RWPE2 (cell line): Measurements from ENCODE around the gene MDFIC.

ENCODE experiments used
- ATAC-seq: fragments of 200-7000 bp; cut with Tn5 transposase; 3 replicates; pipeline ENCODE4 v1.9.1; 2021; ENCODE audit warnings: low read depth
- DNase-seq: peaks from one replicate; pipeline ENCODE4 v3.0.0-alpha.2; 2020; ENCODE audit warnings: low spot score
- H3K27ac ChIP-seq: fragments of 450-650 bp; 2 replicates; pipeline ENCODE4 v1.5.1; 2017; ENCODE audit warnings: mild to moderate bottlenecking; ENCODE audit not compliant: poor library complexity, severe bottlenecking
- H3K27me3 ChIP-seq: fragments of 250-450 bp; sonication (Bioruptor Pico); 2 replicates; pipeline ENCODE4 v1.5.1; 2021; ENCODE audit warnings: mild to moderate bottlenecking, moderate library complexity; ENCODE audit not compliant: insufficient read depth, poor library complexity, severe bottlenecking
- H3K36me3 ChIP-seq: fragments of 250-450 bp; sonication (Bioruptor Pico); 2 replicates; pipeline ENCODE4 v1.5.1; 2020; ENCODE audit warnings: low read depth, mild to moderate bottlenecking, moderate library complexity
- H3K4me1 ChIP-seq: fragments of 250-450 bp; sonication (Bioruptor Pico); 2 replicates; pipeline ENCODE4 v1.5.1; 2021; ENCODE audit warnings: mild to moderate bottlenecking, moderate library complexity; ENCODE audit not compliant: insufficient read depth, poor library complexity, severe bottlenecking
- H3K4me3 ChIP-seq: fragments of 250-450 bp; sonication (Bioruptor Pico); 2 replicates; pipeline ENCODE4 v1.5.1; 2021; ENCODE audit warnings: mild to moderate bottlenecking, moderate library complexity; ENCODE audit not compliant: severe bottlenecking
- H3K9me3 ChIP-seq: fragments of 250-450 bp; sonication (Bioruptor Pico); 2 replicates; pipeline ENCODE4 v1.5.1; 2021; ENCODE audit warnings: mild to moderate bottlenecking, moderate library complexity; ENCODE audit not compliant: severe bottlenecking
- TF ChIP-seq, protein P1 (sequence below): fragments of 450-650 bp; IDR thresholded peaks from one replicate; pipeline ENCODE4 v1.5.1; 2017; ENCODE audit warnings: mild to moderate bottlenecking, moderate library complexity; ENCODE audit not compliant: poor library complexity, severe bottlenecking

MDFIC gene

GRCh38 chr7:114940220-114940619 is 18.3 kb downstream of the MDFIC start:
- Histone ChIP-seq H3K27ac (no peak overlapping the region), H3K36me3 (no peaks in the 10 kb centered on the region), H3K27me3 (no peaks in the 10 kb centered on the region), H3K4me3 (no peak overlapping the region), H3K4me1 (no peaks in the 10 kb centered on the region), H3K9me3 (no peaks in the 10 kb centered on the region)
- ATAC-seq, result no peak
- DNase-seq, result no peak
- TF ChIP-seq, protein P1, sequence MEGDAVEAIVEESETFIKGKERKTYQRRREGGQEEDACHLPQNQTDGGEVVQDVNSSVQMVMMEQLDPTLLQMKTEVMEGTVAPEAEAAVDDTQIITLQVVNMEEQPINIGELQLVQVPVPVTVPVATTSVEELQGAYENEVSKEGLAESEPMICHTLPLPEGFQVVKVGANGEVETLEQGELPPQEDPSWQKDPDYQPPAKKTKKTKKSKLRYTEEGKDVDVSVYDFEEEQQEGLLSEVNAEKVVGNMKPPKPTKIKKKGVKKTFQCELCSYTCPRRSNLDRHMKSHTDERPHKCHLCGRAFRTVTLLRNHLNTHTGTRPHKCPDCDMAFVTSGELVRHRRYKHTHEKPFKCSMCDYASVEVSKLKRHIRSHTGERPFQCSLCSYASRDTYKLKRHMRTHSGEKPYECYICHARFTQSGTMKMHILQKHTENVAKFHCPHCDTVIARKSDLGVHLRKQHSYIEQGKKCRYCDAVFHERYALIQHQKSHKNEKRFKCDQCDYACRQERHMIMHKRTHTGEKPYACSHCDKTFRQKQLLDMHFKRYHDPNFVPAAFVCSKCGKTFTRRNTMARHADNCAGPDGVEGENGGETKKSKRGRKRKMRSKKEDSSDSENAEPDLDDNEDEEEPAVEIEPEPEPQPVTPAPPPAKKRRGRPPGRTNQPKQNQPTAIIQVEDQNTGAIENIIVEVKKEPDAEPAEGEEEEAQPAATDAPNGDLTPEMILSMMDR, result no peak

DNA sequence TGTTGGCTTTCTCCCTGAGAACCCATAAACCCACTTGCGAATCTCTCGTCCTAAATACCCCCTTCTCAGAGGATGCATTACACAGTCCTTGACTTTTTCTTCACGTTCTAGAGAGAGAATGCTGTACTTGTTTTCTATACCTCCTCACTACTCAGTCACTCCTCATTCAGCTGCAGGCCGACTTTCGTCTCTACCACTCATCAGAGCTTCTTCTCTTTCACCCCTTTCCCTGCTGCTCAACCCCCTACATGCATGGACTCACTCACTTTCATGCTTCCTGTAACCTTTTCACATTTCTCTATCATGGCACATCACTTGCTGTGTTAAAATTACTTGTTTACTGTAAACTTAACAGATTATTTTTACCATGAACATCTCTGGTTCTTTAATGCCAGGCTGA is 19.8 kb downstream of the MDFIC start:
- ATAC-seq (no peak), DNase-seq (no peak)
- no peaks in the 10 kb centered on the region for H3K9me3 ChIP-seq
- H3K36me3 ChIP-seq, result no peaks in the 10 kb centered on the region
- no peak overlapping the region for H3K4me3 ChIP-seq
- TF ChIP-seq, protein P1, result no peak
- no peak overlapping the region for H3K27ac ChIP-seq
- no peaks in the 10 kb centered on the region for H3K27me3 ChIP-seq
- H3K4me1 ChIP-seq, result no peaks in the 10 kb centered on the region

GRCh38 chr7:114942446-114943175 is 20.7 kb downstream of the MDFIC start:
- Histone ChIP-seq H3K27me3 (no peaks in the 10 kb centered on the region), H3K4me1 (no peaks in the 10 kb centered on the region), H3K36me3 (no peaks in the 10 kb centered on the region), H3K4me3 (no peak overlapping the region), H3K9me3 (no peaks in the 10 kb centered on the region), H3K27ac (no peak overlapping the region)
- TF ChIP-seq, protein P1, result no peak
- ATAC-seq (no peak), DNase-seq (no peak)

GRCh38 chr7:114943530-114943929 is 21.6 kb downstream of the MDFIC start:
- TF ChIP-seq, protein P1, result no peak
- Histone ChIP-seq H3K4me1 (no peaks in the 10 kb centered on the region), H3K36me3 (no peaks in the 10 kb centered on the region), H3K27ac (no peak overlapping the region), H3K9me3 (no peaks in the 10 kb centered on the region), H3K27me3 (no peaks in the 10 kb centered on the region), H3K4me3 (no peak overlapping the region)
- ATAC-seq (no peak), DNase-seq (no peak)
